Ovary (tissue), 9 donors: ENCODE results near the gene BCO1. TPM values are rescaled to one million over a fixed set of nuclear protein-coding genes. Genes with fewer than 3 reads are reported as not detected.

Experiments used
- DNase-seq, 5 donors: peaks; one replicate each; pipeline ENCODE4 v3.0.0-alpha.2; 2019 to 2020
- H3K27ac ChIP-seq, 2 donors: fragments of 200-600 bp; one replicate each; pipeline versions ENCODE4 v1.5.1 to v1.8.0; 2019 to 2022
- H3K27me3 ChIP-seq: fragments of 200-600 bp; one replicate; pipeline ENCODE4 v1.8.0; 2022
- H3K36me3 ChIP-seq: fragments of 200-600 bp; sonication (generic); one replicate; pipeline ENCODE4 v1.5.1; 2019
- H3K4me1 ChIP-seq: one replicate; pipeline ENCODE4 v1.8.1; 2013; ENCODE audit warnings: mild to moderate bottlenecking, moderate library complexity; ENCODE audit not compliant: insufficient read depth
- H3K4me3 ChIP-seq: fragments of 200-600 bp; sonication (generic); one replicate; pipeline ENCODE4 v1.5.1; 2017
- H3K9me3 ChIP-seq, 2 donors: fragments of 200-600 bp in 1 of 2; sonication (generic) in 1 of 2; one replicate each; pipeline versions ENCODE4 v1.5.1 to v1.8.1; 2013 to 2019; ENCODE audit warnings: mild to moderate bottlenecking in 1 of 2, moderate library complexity in 1 of 2
- EP300 ChIP-seq: sonication (generic); formaldehyde crosslinking; IDR thresholded peaks from one replicate; pipeline ENCODE4 v1.6.1; 2017; ENCODE audit warnings: antibody characterized with exemption
- POLR2A ChIP-seq: fragments of 450-650 bp; IDR thresholded peaks from one replicate; pipeline ENCODE4 v1.6.1; 2017; ENCODE audit warnings: antibody characterized with exemption, mild to moderate bottlenecking, moderate library complexity
- WGBS, 3 donors: extraction: QIAGEN DNeasy Blood & Tissue Kit in 1 of 3; methylation state at CpG; one replicate each; pipeline versions ENCODE4 v1.1.5 to v1.1.7; 2013 to 2017; 5-methylcytosine and 5-hydroxymethylcytosine counted together
- intact Hi-C, 4 donors: fragments of 100-400 bp; cut with DNase I; formaldehyde crosslinking; loops; one replicate each; pipeline versions ENCODE4 v1.11.0 to v1.15.1; 2022 to 2023
- polyA plus RNA-seq, 2 donors: library from polyadenylated mRNA; stranded (reverse); fragments of 200-250 nt in 1 of 2; fragments of 350-450 nt in 1 of 2; fragmentation: Illumina TruSeq in 1 of 2; extraction: RNeasy Lipid Tissue Mini Kit (QIAGEN cat#74804) in 1 of 2; gene quantifications; one replicate each; pipeline ENCODE4 v1.2.3, GENCODE V29; 2013 to 2014
- total RNA-seq, 7 donors: library from RNA; depleted of rRNA in 2 of 7; stranded (reverse); fragments of >200 nt in 2 of 7; fragmentation: NEBNext Ultra II Directional in 3 of 7; extraction: Animal tissue kit (Norgen Biotek cat#: 25700) in 3 of 7; gene quantifications; one replicate each; pipeline versions ENCODE4 v1.1.0 to v1.2.4, GENCODE V29; 2016 to 2023
- TF ChIP-seq, protein P1 (sequence below), 3 donors: fragments of 450-650 bp in 2 of 3; fragments of 200-600 bp in 1 of 3; IDR thresholded peaks; one replicate each; pipeline versions ENCODE4 v1.5.1 to v1.8.0; 2016 to 2022; ENCODE audit warnings: antibody characterized with exemption in 3 of 3, mild to moderate bottlenecking in 1 of 3
- donor health status: DM: no; HTN: no; CAD: no; lungs with moderate emphysema.
- donor health status: DM: no; HTN: no; CAD: no.
- donor health status: Bipolar disorder and iron deficiency.
- donor health status: DM: yes; HTN: yes; CAD: no.
- donor health status: DM: no; HTN: no; CAD: no.
- donor health status: DM: yes; HTN: yes; CAD: no.

The BCO1 gene
- total and polyA plus RNA-seq, 9 donors: 0.45 to 2.5 (median 0.87) TPM

DNA sequence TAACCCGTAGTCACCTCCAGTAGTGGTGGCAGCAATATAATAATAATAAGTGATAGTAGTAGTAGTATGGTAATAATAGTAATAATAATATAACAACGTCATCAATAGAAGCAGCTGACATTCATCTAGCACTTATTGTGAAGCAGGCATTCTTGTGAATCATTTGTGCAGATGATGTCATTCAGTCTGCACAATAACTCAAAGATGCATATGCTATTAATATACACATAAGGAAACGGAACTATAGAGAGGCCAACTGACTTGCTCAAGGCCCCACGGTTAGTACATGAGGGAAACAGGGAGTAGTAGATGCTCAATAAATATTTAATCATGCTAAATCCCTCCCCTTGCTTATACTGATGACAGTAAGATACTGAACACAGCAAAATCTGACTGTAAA is 40.9 kb downstream of the BCO1 start:
- H3K4me3 ChIP-seq: no peak overlapping the region
- intact Hi-C loops: no loop called here
- H3K4me1 ChIP-seq: no peaks in the 10 kb centered on the region
- H3K9me3 ChIP-seq: no peaks in the 10 kb centered on the region
- WGBS, 3 donors: 36 to 51% (median 49%) methylated on average over 4 of the region's 4 CpGs
- DNase-seq: no peak
- H3K27me3 ChIP-seq: no peaks in the 10 kb centered on the region
- no peak for TF ChIP-seq EP300
- TF ChIP-seq POLR2A: no peak
- TF ChIP-seq, protein P1, sequence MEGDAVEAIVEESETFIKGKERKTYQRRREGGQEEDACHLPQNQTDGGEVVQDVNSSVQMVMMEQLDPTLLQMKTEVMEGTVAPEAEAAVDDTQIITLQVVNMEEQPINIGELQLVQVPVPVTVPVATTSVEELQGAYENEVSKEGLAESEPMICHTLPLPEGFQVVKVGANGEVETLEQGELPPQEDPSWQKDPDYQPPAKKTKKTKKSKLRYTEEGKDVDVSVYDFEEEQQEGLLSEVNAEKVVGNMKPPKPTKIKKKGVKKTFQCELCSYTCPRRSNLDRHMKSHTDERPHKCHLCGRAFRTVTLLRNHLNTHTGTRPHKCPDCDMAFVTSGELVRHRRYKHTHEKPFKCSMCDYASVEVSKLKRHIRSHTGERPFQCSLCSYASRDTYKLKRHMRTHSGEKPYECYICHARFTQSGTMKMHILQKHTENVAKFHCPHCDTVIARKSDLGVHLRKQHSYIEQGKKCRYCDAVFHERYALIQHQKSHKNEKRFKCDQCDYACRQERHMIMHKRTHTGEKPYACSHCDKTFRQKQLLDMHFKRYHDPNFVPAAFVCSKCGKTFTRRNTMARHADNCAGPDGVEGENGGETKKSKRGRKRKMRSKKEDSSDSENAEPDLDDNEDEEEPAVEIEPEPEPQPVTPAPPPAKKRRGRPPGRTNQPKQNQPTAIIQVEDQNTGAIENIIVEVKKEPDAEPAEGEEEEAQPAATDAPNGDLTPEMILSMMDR (IDR thresholded peaks at IDR 0.05): no peak
- no peak overlapping the region for H3K27ac ChIP-seq
- no peaks in the 10 kb centered on the region for H3K36me3 ChIP-seq

- Histone ChIP-seq H3K4me1 (no peaks in the 10 kb centered on the region), H3K36me3 (no peaks in the 10 kb centered on the region), H3K4me3 (no peak overlapping the region), H3K27ac (no peak overlapping the region), H3K9me3 (no peaks in the 10 kb centered on the region), H3K27me3 (no peaks in the 10 kb centered on the region)
- intact Hi-C loops: no loop called here
- 21 to 24% (median 23%) methylated on average over 3 of the region's 3 CpGs for WGBS, 3 donors
- no peak for TF ChIP-seq POLR2A
- TF ChIP-seq EP300: no peak
- TF ChIP-seq, protein P1 (IDR thresholded peaks at IDR 0.05): no peak
- DNase-seq: no peak
These were observed 41.9 kb downstream of the BCO1 start for GRCh38 chr16:81280393-81280792.

GRCh38 chr16:81283044-81283443 is 44.6 kb downstream of the BCO1 start:
- H3K27me3 ChIP-seq: no peaks in the 10 kb centered on the region
- DNase-seq: no peak
- no peaks in the 10 kb centered on the region for H3K36me3 ChIP-seq
- no peaks in the 10 kb centered on the region for H3K9me3 ChIP-seq
- 92 to 97% (median 96%) methylated on average over 3 of the region's 3 CpGs for WGBS, 3 donors
- no peaks in the 10 kb centered on the region for H3K4me1 ChIP-seq
- H3K27ac ChIP-seq: no peak overlapping the region
- H3K4me3 ChIP-seq: no peak overlapping the region
- intact Hi-C loops: no loop called here
- TF ChIP-seq EP300 (no peak), POLR2A (no peak)
- TF ChIP-seq, protein P1 (IDR thresholded peaks at IDR 0.05): no peak

DNA sequence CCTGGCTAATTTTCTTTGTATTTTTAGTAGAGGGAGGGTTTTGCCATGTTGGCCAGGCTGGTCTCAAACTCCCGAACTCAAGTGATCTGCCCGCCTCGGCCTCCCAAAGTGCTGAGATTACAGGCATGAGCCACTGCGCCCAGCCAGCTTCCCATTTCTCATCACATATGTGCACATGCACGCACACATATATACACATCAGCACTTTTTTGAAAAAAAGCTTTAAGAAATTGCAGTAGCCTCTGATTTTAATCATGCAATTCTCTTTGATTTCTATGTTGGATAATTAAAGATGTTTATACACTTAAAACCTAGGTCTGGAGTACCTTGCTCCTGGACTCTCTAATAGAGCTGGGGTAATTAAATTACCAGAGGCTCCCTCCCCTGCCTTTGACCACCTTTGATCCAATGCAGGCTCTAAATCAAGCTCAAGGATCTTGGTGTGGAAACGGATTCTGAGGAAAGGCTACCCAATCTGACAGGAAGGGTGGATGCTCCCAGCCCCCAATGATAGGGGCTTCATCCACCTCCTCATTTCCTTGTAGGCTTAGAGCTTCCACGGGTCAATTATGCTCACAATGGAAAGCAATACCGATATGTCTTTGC is 46.6 kb downstream of the BCO1 start:
- no peaks in the 10 kb centered on the region for H3K36me3 ChIP-seq
- 65 to 71% (median 65%) methylated on average over 8 of the region's 8 CpGs for WGBS, 3 donors
- no peaks in the 10 kb centered on the region for H3K27me3 ChIP-seq
- H3K27ac ChIP-seq: no peak overlapping the region
- H3K4me3 ChIP-seq: no peak overlapping the region
- intact Hi-C loops: no loop called here
- H3K4me1 ChIP-seq: no peaks in the 10 kb centered on the region
- DNase-seq: no peak
- TF ChIP-seq POLR2A (no peak), EP300 (no peak)
- TF ChIP-seq, protein P1 (IDR thresholded peaks at IDR 0.05): no peak
- no peaks in the 10 kb centered on the region for H3K9me3 ChIP-seq
